Osteocyte (in vitro differentiated cells): ENCODE data around the gene CAST. TPM values are rescaled to one million over a fixed set of nuclear protein-coding genes. Genes with fewer than 3 reads are reported as not detected.

Experiments
- DNase-seq: peaks from one replicate; pipeline ENCODE4 v3.0.0; 2021; ENCODE audit warnings: mixed read lengths; ENCODE audit not compliant: unreplicated experiment; ENCODE audit errors: extremely low spot score
- H3K27ac Mint-ChIP-seq: one replicate; pipeline ENCODE4 v1.8.0; 2021; ENCODE audit warnings: mild to moderate bottlenecking, mixed read lengths; ENCODE audit not compliant: unreplicated experiment
- H3K27me3 Mint-ChIP-seq: one replicate; pipeline ENCODE4 v1.8.0; 2021; ENCODE audit warnings: mixed read lengths; ENCODE audit not compliant: unreplicated experiment
- H3K36me3 Mint-ChIP-seq: one replicate; pipeline ENCODE4 v1.8.0; 2021; ENCODE audit warnings: mixed read lengths; ENCODE audit not compliant: unreplicated experiment
- H3K4me1 Mint-ChIP-seq: one replicate; pipeline ENCODE4 v1.8.0; 2021; ENCODE audit warnings: mixed read lengths; ENCODE audit not compliant: unreplicated experiment
- H3K4me3 Mint-ChIP-seq: one replicate; pipeline ENCODE4 v1.8.0; 2021; ENCODE audit warnings: mild to moderate bottlenecking, moderate library complexity, mixed read lengths; ENCODE audit not compliant: unreplicated experiment
- H3K9me3 Mint-ChIP-seq: one replicate; pipeline ENCODE4 v1.8.0; 2021; ENCODE audit warnings: mixed read lengths; ENCODE audit not compliant: unreplicated experiment
- CTCF ChIP-seq: fragments of 200-600 bp; sonication (generic); IDR thresholded peaks from 2 replicates; pipeline ENCODE4 v1.5.0; 2021; ENCODE audit warnings: antibody characterized with exemption, mild to moderate bottlenecking, moderate library complexity
- total RNA-seq: library from RNA; stranded (reverse); gene quantifications from 2 replicates; pipeline ENCODE4 v1.2.1, GENCODE V29; 2021

CAST gene
- total RNA-seq, 1 donor from 2014 or later: 144 TPM

- H3K9me3 Mint-ChIP-seq: no peaks in the 10 kb centered on the region
- H3K27me3 Mint-ChIP-seq: peaks cover 6% of the 10 kb centered on the region
- no peaks in the 10 kb centered on the region for H3K36me3 Mint-ChIP-seq
- peaks cover 7% of the 10 kb centered on the region for H3K4me1 Mint-ChIP-seq
- H3K4me3 Mint-ChIP-seq: no peak overlapping the region
- TF ChIP-seq CTCF: no peak
- DNase-seq: no peak
- no peak overlapping the region for H3K27ac Mint-ChIP-seq
Measured at GRCh38 chr5:96642281-96642640, 19.9 kb upstream of the CAST start.

GRCh38 chr5:96645091-96645490 is 17.1 kb upstream of the CAST start:
- no peak overlapping the region for H3K4me3 Mint-ChIP-seq
- DNase-seq: no peak
- no peaks in the 10 kb centered on the region for H3K36me3 Mint-ChIP-seq
- H3K27ac Mint-ChIP-seq: no peak overlapping the region
- no peaks in the 10 kb centered on the region for H3K9me3 Mint-ChIP-seq
- peaks cover 6% of the 10 kb centered on the region for H3K27me3 Mint-ChIP-seq
- H3K4me1 Mint-ChIP-seq: peaks cover 12% of the 10 kb centered on the region
- no peak for TF ChIP-seq CTCF

- DNase-seq: no peak
- Mint-ChIP-seq H3K36me3 (no peaks in the 10 kb centered on the region), H3K4me1 (peaks cover 22% of the 10 kb centered on the region), H3K9me3 (no peaks in the 10 kb centered on the region), H3K4me3 (no peak overlapping the region), H3K27ac (no peak overlapping the region), H3K27me3 (no peaks in the 10 kb centered on the region)
- TF ChIP-seq CTCF: no peak
Measured at GRCh38 chr5:96648023-96648422, 14.2 kb upstream of the CAST start.

GRCh38 chr5:96648593-96648992 is 13.6 kb upstream of the CAST start:
- Mint-ChIP-seq H3K4me1 (peaks cover 27% of the 10 kb centered on the region), H3K4me3 (no peak overlapping the region), H3K27ac (no peak overlapping the region), H3K36me3 (no peaks in the 10 kb centered on the region), H3K9me3 (no peaks in the 10 kb centered on the region), H3K27me3 (no peaks in the 10 kb centered on the region)
- no peak for DNase-seq
- no peak for TF ChIP-seq CTCF

- no peak for DNase-seq
Measured at GRCh38 chr5:96649251-96649662, 12.9 kb upstream of the CAST start.

More at GRCh38 chr5:96649251-96649662, 12.9 kb upstream of the CAST start:
- H3K27me3 Mint-ChIP-seq: no peaks in the 10 kb centered on the region
- no peak overlapping the region for H3K4me3 Mint-ChIP-seq
- peaks cover 33% of the 10 kb centered on the region for H3K4me1 Mint-ChIP-seq
- no peak overlapping the region for H3K27ac Mint-ChIP-seq
- H3K9me3 Mint-ChIP-seq: no peaks in the 10 kb centered on the region
- TF ChIP-seq CTCF: no peak
- no peaks in the 10 kb centered on the region for H3K36me3 Mint-ChIP-seq
